Measurements from ENCODE around the gene TAMM41. TPM values are rescaled to one million over a fixed set of nuclear protein-coding genes. Genes with fewer than 3 reads are reported as not detected.
"Not testable (repeated sequence)": the region's sequence is repeated elsewhere in the genome, so short reads cannot be mapped to it uniquely, and the experiment has no call there.

Gene TAMM41
- total RNA-seq, 1 experiment from 2014 or later = 9.3 TPM

GRCh38 chr3:11818033-11818432, 28.7 kb downstream of the TAMM41 start:
- no peak for DNase-seq (ENCODE audit: extremely low read depth, low read depth)

DNA sequence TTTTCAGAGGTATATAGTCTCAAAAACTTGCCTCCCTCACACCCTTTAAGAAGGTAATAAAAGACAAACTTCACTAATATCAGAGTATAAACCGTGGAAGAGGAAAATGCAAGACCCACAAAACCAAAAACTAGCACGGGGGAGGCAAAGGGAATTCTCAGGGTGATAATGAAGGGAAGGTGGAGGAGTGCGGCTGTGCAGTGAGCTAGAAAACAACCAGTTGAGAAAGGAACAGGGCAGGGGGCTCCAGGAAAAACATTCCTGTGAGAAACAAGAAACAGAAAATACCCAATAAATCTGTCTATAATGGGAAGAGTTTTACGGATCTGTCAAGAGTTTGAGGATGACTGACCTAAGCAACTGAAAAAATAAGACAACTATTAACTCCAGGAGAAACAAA, 31.6 kb downstream of the TAMM41 start:
- no peak for DNase-seq (ENCODE audit: extremely low read depth, low read depth)

- DNase-seq (ENCODE audit: extremely low read depth, low read depth) = no peak
Observed at GRCh38 chr3:11814663-11815062, 32.0 kb downstream of the TAMM41 start.

- no peak for DNase-seq (ENCODE audit: extremely low read depth, low read depth)
Observed at GRCh38 chr3:11810276-11810675, 36.4 kb downstream of the TAMM41 start.

- no peak for DNase-seq (ENCODE audit: extremely low read depth, low read depth)
Observed at GRCh38 chr3:11808231-11808630, 38.5 kb downstream of the TAMM41 start.

GRCh38 chr3:11807686-11808085, 39.0 kb downstream of the TAMM41 start:
- no peak for DNase-seq (ENCODE audit: extremely low read depth, low read depth)

GRCh38 chr3:11805716-11806115, 41.0 kb downstream of the TAMM41 start:
- no peak for DNase-seq (ENCODE audit: extremely low read depth, low read depth)

DNA sequence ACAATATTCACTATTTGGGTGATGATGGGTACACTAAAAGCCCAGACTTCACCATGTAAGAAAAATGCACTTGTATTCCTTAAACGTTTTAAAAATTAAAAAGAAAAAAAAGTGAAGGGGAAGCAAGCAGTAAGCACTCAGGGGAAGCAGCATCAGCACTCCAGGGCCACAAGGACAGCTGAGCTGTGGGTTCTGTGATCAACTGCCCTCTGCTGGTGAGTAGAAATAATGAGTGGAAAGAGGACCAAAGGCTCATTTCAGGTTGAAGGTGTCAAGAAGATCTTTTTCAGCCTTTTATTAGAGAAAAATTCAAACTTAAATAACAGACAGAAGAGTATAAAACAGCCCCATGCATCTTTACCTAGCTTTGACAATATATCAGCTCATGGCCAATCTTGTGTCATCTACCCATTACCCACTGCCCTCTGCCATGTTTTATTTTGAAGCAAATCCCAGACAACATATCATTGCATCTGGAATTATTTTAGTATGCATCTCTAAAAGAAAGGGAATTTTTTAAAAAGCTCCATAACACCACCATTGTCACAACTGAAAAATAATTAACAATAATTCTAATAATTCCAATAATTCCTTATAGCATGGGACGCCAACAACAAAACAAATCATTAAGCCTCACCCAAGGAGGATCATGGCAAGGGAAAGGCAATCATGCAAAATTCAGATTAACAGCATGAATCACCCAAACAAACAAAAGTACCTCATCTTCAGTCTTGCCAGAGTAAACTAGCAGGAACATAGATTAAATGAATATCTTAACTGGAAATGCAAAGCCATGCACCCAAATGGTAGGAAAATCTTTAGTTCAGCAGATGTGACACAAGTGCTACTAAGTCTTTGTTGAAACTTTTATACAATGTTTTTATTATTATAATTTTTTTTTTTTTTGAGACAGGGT, 42.5 kb downstream of the TAMM41 start:
- peak; percentile 49 for DNase-seq (ENCODE audit: extremely low read depth, low read depth)

DNA sequence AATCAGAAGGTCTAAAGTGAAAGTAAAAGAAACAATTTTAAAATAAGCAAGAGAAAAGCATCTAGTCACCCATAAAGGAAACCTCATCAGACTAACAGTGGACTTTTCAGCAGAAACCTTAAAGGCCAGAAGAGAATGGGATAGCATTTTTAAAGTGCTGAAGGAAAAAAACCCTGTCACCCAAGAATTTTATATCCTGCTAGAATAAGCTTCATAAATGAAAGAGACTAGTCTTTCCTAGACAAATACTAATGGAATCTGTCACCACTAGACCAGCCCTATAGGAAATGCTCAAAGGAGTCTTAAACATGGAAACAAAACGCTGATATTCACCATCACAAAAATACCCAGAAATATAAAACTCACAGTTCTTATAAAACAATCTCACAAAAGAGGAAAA, 46.9 kb downstream of the TAMM41 start:
- DNase-seq (ENCODE audit: extremely low read depth, low read depth) = no peak

GRCh38 chr3:11794927-11795326, 51.8 kb downstream of the TAMM41 start:
- DNase-seq (ENCODE audit: extremely low read depth, low read depth) = no peak

GRCh38 chr3:11791339-11792200, 55.1 kb downstream of the TAMM41 start:
- DNase-seq (ENCODE audit: extremely low read depth, low read depth) = no peak

GRCh38 chr3:11789412-11789811, 57.3 kb downstream of the TAMM41 start:
- no peak for DNase-seq (ENCODE audit: extremely low read depth, low read depth)

DNA sequence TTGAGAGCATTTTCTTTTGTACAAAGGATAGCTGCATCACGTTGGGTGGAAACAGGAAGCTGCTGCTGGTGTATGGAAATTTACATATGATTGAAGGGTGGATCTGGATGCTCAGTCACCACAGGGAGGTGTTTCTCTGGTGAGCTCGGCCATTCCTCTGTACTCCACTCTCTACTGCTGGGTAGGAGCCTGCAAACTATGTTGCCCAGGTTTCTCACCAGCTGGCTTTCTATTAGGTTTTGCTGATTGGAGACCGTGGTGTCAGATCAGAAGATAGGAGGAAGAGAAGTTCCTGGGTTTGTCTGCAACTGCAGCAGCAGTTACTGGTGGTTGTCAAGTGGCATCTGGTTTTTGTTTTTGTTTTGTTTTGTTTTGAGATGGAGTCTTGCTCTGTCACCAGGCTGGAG, 61.7 kb downstream of the TAMM41 start:
- no peak for DNase-seq (ENCODE audit: extremely low read depth, low read depth)

DNA sequence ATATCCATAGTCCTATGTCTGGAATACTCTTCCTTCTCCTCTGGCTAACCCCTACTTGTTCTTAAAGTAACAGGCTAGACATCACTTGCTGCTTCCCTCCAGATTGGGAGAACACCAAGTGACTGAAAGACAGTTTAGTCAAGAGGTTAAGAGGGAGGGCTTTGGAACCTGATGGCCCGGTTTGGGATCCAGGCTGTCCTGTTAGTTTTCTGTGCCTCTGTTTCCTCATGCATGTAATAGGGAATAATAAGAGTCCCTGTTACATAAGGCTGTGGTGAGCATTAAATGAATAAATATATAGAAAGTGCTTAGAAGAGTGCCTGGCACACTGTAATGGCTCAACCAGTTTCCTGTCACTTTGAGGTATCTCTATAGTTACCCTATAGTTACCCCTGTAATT, 66.3 kb downstream of the TAMM41 start:
- DNase-seq (ENCODE audit: extremely low read depth, low read depth) = no peak

GRCh38 chr3:11779626-11780025, 67.1 kb downstream of the TAMM41 start:
- no peak for DNase-seq (ENCODE audit: extremely low read depth, low read depth)

- no peak for DNase-seq (ENCODE audit: extremely low read depth, low read depth)
Observed at GRCh38 chr3:11778248-11778647, 68.4 kb downstream of the TAMM41 start.

DNA sequence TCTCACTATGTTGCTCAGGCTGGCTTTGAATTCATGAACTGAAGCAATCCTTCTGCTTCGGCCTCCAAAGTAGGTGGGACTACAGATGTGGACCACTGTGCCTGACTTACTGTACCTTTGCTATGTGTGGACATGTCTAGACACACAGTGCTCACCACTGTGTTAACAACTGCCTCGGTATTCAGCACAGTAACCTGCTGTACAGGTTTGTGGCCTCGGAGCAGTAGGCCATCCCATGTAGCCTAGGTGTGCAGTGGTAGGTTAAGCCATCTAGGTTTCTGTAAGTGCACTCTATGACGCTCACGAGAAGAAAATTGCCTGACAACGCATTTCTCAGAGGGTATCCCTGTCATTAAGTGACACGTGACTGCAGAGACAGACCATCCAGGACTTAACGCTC, 70.3 kb downstream of the TAMM41 start:
- DNase-seq (ENCODE audit: extremely low read depth, low read depth) = no peak

DNA sequence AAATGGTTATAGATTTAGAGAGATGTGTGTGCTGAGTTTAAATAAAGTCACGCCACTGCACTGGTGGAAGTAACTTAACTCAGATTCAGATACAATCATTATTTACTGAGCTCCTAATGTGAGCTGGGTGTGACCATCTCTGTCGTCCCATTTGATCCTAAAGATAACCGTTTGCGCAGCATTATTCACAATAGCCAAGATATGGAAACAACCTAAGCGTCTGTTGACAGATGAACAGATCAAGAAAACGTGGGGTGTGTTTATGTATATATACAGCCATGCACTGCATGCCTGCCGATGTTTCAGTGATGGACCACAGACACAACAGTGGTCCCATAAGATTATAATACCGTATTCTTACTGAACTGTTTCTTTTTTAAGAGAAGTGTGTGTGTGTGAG, 71.2 kb downstream of the TAMM41 start:
- DNase-seq (ENCODE audit: extremely low read depth, low read depth) = no peak

- DNase-seq (ENCODE audit: extremely low read depth, low read depth) = peak; percentile 41
Observed at GRCh38 chr3:11774296-11774877, 72.3 kb downstream of the TAMM41 start.

DNA sequence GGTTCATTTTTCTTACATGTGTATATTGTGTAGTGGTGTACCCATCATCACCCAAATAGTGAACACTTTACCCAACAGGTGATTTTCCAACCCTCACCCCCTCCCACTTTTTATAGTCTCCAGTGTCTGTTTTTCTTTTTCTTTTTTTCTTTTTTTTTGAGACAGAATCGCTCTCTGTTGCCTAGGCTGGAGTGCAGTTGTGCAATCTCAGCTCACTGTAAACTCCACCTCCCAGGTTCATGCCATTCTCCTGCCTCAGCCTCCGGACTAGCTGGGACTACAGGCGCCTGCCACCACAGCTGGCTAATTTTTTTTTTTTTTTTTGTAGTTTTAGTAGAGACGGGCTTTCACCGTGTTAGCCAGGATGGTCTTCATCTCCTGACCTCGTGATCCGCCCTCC, 74.8 kb downstream of the TAMM41 start:
- not testable (repeated sequence) for DNase-seq (ENCODE audit: extremely low read depth, low read depth)
